ENCODE data around the gene TACC3.
A peak's percentile ranks its signal among the peaks of the same experiment; 100 is the strongest.

Gene TACC3

DNA sequence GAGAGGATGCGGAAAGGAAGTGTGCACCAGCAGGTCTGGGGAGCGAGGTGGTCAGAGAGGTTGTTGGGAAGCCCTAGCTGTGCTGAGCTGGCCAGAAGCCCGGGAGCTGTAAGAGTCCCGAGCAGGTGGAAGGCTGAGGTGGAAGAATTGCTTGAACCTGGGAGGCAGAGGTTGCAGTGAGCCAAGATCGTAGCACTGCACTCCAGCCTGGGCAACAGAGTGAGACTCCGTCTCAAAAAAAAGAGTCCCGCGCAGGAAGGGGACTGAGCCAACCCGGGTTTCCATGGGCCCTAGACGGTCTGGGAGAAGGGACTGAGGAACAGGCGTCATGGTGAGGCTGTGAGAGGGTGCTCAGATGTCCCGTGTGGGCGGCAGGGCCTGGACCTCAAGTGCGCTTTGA lies 59.1 kb downstream of the TACC3 start:
- ChIA-PET POLR2A (ENCODE audit: low non-redundant PET) (interaction anchor here (1.1 kb wide), 1 partner anchor 13 kb away, joined by 3 read pairs; the partner anchor contains the start of gene FGFR3), CTCF (interaction anchor here (0.9 kb wide), 1 partner anchor 13 kb away, joined by 3 read pairs; no protein-coding TSS in a partner anchor)
- TF ChIP-seq, protein P1, sequence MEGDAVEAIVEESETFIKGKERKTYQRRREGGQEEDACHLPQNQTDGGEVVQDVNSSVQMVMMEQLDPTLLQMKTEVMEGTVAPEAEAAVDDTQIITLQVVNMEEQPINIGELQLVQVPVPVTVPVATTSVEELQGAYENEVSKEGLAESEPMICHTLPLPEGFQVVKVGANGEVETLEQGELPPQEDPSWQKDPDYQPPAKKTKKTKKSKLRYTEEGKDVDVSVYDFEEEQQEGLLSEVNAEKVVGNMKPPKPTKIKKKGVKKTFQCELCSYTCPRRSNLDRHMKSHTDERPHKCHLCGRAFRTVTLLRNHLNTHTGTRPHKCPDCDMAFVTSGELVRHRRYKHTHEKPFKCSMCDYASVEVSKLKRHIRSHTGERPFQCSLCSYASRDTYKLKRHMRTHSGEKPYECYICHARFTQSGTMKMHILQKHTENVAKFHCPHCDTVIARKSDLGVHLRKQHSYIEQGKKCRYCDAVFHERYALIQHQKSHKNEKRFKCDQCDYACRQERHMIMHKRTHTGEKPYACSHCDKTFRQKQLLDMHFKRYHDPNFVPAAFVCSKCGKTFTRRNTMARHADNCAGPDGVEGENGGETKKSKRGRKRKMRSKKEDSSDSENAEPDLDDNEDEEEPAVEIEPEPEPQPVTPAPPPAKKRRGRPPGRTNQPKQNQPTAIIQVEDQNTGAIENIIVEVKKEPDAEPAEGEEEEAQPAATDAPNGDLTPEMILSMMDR (conservative IDR thresholded peaks at IDR 0.05; ENCODE audit: low read depth) = no peak
- peak overlapping the region; percentile 91 for H3K27ac ChIP-seq
- DNase-seq (ENCODE audit: low spot score) = no peak

- peak overlapping the region; percentile 91 for H3K27ac ChIP-seq
- DNase-seq (ENCODE audit: low spot score) = no peak
- TF ChIP-seq, protein P1 (conservative IDR thresholded peaks at IDR 0.05; ENCODE audit: low read depth) = no peak
- POLR2A ChIA-PET (ENCODE audit: low non-redundant PET) = no interaction called here
- CTCF ChIA-PET = interaction anchor here (0.7 to 1.1 kb wide), 2 partner anchors 27 to 35 kb away, joined by 5 to 6 read pairs; no protein-coding TSS in a partner anchor
Observed at GRCh38 chr4:1783015-1783414, 61.7 kb downstream of the TACC3 start.

- CTCF ChIA-PET = interaction anchor here (0.6 to 0.8 kb wide), 2 partner anchors 26 kb away, joined by 3 read pairs; no protein-coding TSS in a partner anchor
- DNase-seq (ENCODE audit: low spot score) = no peak
- H3K27ac ChIP-seq = peak overlapping the region; percentile 91
- TF ChIP-seq, protein P1 (conservative IDR thresholded peaks at IDR 0.05; ENCODE audit: low read depth) = no peak
- POLR2A ChIA-PET (ENCODE audit: low non-redundant PET) = no interaction called here
Observed at GRCh38 chr4:1783970-1784369, 62.6 kb downstream of the TACC3 start.

GRCh38 chr4:1784395-1784788 lies 63.1 kb downstream of the TACC3 start:
- POLR2A ChIA-PET (ENCODE audit: low non-redundant PET) = no interaction called here
- H3K27ac ChIP-seq = peak overlapping the region; percentile 91
- TF ChIP-seq, protein P1 (conservative IDR thresholded peaks at IDR 0.05; ENCODE audit: low read depth) = no peak
- no peak for DNase-seq (ENCODE audit: low spot score)
- CTCF ChIA-PET = interaction anchor here (0.6 to 0.8 kb wide), 3 partner anchors 26 to 57 kb away, joined by 3 to 4 read pairs (median 3); no protein-coding TSS in a partner anchor

DNA sequence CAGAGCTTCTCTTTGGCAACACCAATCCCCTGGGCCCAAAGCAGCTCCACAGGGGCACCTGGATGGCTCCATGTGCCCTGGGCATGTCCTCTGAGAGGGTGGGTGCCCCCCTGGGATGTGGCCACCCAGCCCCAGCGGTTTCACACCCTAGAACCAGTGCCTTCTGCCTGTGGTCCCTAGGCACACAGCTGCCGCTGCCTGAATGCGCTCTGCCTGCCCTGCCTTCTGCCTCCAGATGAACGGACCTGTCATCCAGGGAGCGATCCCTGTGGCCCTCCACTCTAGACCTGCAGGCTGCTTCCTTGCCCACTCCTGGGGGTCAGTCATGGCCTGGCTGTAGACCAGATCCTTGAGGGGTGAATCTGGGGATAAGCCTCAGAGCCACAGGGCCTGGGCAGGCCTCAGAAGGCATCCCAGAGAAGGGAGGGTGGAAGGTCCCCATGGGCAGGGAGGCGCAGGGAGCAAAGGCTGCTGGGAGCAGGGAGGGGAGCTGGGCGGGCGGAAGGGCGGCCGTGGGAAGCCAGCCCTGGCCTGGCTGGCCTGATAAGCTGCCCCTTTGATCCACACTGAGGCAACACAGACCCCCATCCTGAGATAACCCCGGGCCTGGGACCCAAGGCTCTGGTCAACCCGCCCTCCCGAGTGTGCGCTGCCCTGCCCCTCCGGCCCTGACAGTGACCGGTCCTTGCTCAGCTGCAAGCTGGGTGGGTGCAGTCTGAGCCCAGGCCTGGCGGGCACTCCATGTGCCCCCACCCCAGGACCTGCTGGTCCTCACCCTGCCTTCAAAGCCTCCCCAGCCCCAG lies 63.7 kb downstream of the TACC3 start:
- TF ChIP-seq, protein P1 (conservative IDR thresholded peaks at IDR 0.05; ENCODE audit: low read depth) = no peak
- ChIA-PET POLR2A (ENCODE audit: low non-redundant PET) (no interaction called here), CTCF (interaction anchor here (0.7 kb wide), 1 partner anchor 57 kb away, joined by 4 read pairs; no protein-coding TSS in a partner anchor)
- DNase-seq (ENCODE audit: low spot score) = no peak
- peak overlapping the region; percentile 91 for H3K27ac ChIP-seq

DNA sequence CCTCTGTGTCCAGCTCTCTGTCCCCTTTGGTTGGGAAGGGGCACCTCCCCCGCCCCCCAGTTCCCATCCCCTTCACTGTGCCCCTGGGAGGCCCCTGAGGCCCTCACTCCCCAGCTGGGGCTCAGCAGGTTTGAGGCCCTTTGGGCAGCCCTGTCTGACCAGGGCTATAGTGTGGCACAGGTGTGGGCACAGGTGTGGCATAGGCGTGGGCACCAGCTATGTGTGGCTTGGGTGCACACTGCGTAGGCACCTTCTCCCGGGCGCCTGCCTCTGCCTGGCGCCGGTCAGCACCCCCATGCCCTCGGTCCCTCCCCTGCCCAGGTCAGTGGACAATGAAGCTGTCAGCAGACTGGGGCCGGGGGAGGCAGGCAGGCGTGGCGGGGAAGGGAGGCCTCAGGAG lies 64.3 kb downstream of the TACC3 start:
- ChIA-PET POLR2A (ENCODE audit: low non-redundant PET) (no interaction called here), CTCF (no interaction called here)
- no peak for DNase-seq (ENCODE audit: low spot score)
- TF ChIP-seq, protein P1 (conservative IDR thresholded peaks at IDR 0.05; ENCODE audit: low read depth) = no peak
- H3K27ac ChIP-seq = peak overlapping the region; percentile 91

Data from RWPE1 (cell line).